ENCODE results near the gene SANBR.
A peak's percentile ranks its signal among the peaks of the same experiment; 100 is the strongest.

Gene SANBR

DNA sequence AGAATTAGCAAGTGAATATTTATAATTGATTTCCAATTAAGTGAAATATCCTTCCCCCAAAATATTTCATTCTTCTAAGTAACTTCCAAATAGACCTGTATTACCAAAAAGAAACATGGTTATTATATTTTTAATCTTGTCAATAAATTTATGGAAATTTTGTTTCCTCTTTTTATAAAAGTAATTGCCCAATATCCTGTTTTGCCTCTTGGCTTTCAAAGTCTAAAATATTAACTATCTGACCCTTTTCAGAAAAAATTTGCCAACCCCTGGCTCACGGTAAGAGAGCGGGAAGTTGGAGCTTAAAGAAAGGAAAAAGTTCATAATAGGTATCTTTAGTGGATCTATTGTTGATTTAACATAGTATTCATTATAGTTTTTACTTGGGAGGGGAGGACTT lies 20.4 kb upstream of the SANBR start:
- TF ChIP-seq, protein P1, sequence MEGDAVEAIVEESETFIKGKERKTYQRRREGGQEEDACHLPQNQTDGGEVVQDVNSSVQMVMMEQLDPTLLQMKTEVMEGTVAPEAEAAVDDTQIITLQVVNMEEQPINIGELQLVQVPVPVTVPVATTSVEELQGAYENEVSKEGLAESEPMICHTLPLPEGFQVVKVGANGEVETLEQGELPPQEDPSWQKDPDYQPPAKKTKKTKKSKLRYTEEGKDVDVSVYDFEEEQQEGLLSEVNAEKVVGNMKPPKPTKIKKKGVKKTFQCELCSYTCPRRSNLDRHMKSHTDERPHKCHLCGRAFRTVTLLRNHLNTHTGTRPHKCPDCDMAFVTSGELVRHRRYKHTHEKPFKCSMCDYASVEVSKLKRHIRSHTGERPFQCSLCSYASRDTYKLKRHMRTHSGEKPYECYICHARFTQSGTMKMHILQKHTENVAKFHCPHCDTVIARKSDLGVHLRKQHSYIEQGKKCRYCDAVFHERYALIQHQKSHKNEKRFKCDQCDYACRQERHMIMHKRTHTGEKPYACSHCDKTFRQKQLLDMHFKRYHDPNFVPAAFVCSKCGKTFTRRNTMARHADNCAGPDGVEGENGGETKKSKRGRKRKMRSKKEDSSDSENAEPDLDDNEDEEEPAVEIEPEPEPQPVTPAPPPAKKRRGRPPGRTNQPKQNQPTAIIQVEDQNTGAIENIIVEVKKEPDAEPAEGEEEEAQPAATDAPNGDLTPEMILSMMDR (IDR thresholded peaks at IDR 0.05; ENCODE audit: low read depth, low read length): no peak
- no peak overlapping the region for H3K4me3 ChIP-seq (replicated peaks in 1 of 2; ENCODE audit: low read depth in 2 of 2, low read length in 2 of 2)
- no peak for DNase-seq (ENCODE audit: low read depth in 2 of 2)

DNA sequence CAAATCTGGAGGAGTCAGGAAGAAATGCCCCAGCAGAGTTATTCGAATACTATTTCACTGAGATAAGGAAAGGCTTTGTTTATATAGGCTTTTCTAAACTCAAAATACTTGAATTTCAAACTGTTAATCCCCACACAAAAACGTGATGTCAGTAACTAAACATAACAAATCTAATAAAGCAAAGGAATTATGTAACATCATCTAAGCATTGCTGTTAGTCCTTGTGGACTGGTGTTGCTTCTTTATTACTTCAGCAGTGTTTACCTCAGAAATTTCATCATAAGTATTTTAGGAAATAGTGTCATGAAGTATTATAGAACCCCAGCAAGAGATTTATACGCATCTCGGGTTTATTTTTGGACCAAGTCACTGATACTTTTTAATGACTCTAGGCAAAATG lies 19.7 kb upstream of the SANBR start:
- TF ChIP-seq, protein P1 (IDR thresholded peaks at IDR 0.05; ENCODE audit: low read depth, low read length): no peak
- no peak overlapping the region for H3K4me3 ChIP-seq (replicated peaks in 1 of 2; ENCODE audit: low read depth in 2 of 2, low read length in 2 of 2)
- no peak for DNase-seq (ENCODE audit: low read depth in 2 of 2)

DNA sequence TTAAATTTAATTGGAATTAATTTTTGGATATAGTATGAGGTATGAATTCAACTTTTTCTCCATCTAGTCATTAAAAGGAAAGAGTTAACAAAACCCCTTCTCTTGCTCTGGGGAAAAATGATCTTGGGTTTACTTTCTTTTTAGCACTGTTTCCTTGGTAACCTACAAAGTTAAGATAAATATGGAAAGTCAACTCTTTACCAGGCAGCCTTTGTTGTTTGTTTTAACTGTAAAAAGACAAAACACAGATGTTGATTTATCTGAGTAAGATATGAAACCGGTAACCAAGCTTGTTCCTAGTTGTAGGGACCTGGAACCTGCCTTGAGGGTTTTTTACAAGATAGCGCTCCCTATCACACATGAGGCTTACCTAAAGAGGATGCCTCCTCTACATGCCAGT lies 10.1 kb upstream of the SANBR start:
- peak in 1 of 2 donors; percentile 38 for DNase-seq (ENCODE audit: low read depth in 2 of 2)
- H3K4me3 ChIP-seq (replicated peaks in 1 of 2; ENCODE audit: low read depth in 2 of 2, low read length in 2 of 2): no peak overlapping the region
- TF ChIP-seq, protein P1 (IDR thresholded peaks at IDR 0.05; ENCODE audit: low read depth, low read length): no peak

DNA sequence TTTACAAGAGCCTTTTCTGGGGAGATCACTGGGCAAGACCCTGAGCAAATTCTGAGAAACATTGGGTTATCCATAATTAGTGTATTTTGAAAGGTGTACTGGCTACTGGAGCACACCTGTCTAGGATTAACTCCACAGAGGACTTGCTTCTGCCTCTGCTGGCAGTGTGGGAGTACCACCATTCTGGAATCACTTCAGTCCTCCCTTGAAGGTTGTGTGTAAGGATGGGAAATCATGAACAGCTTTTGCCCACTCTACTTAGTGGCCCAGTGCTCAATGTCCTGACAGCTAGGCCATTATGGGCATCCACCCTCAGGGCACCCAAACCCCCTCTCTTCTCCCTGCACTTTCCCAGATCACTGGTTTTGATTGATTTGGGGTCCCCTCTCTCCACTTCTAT lies 8.1 kb upstream of the SANBR start:
- H3K4me3 ChIP-seq (replicated peaks in 1 of 2; ENCODE audit: low read depth in 2 of 2, low read length in 2 of 2): no peak overlapping the region
- TF ChIP-seq, protein P1 (IDR thresholded peaks at IDR 0.05; ENCODE audit: low read depth, low read length): no peak

DNA sequence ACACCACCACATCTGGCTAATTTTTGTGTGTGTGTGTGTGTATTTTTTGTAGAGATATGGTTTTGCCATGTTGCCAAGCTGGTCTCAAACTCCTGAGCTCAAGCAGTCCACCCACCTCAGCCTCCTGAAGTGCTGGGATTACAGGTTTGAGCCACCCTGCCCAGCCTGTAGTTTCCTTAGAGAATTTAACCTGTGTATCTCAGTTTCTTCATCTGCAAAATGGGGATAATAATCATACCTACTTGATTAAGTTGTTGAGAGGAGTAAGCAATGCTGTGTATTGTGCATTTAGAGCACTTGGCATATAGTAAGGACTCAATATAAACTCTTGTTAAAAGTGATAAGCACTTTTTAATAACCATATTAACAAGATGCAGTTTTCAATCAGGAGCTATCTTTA lies 6.3 kb upstream of the SANBR start:
- TF ChIP-seq, protein P1 (IDR thresholded peaks at IDR 0.05; ENCODE audit: low read depth, low read length): no peak
- H3K4me3 ChIP-seq (replicated peaks in 1 of 2; ENCODE audit: low read depth in 2 of 2, low read length in 2 of 2): no peak overlapping the region
- DNase-seq (ENCODE audit: low read depth in 2 of 2): no peak

More for the DNA sequence above, 8.1 kb upstream of the SANBR start:
- no peak for DNase-seq (ENCODE audit: low read depth in 2 of 2)

DNA sequence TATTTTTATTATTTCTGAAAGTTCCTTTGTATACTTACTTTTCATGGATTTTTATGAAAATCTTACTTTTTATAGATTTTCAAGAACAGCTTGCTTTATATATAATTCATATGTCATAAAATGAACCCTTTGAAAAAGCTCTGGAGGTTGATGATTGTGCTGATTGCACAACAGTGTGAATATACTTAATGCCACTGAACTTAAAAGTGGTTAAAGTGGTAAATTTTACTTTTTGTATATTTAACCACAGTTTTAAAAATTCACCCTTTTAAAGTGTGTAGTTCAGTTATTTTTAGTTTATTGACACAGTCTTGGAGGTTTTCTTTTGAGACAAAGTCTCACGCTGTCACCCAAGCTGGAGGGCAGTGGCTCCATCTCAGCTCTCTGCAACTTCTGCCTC lies 8.4 kb downstream of the SANBR start:
- no peak overlapping the region for H3K4me3 ChIP-seq (replicated peaks in 1 of 2; ENCODE audit: low read depth in 2 of 2, low read length in 2 of 2)
- no peak for DNase-seq (ENCODE audit: low read depth in 2 of 2)
- TF ChIP-seq, protein P1 (IDR thresholded peaks at IDR 0.05; ENCODE audit: low read depth, low read length): no peak

DNA sequence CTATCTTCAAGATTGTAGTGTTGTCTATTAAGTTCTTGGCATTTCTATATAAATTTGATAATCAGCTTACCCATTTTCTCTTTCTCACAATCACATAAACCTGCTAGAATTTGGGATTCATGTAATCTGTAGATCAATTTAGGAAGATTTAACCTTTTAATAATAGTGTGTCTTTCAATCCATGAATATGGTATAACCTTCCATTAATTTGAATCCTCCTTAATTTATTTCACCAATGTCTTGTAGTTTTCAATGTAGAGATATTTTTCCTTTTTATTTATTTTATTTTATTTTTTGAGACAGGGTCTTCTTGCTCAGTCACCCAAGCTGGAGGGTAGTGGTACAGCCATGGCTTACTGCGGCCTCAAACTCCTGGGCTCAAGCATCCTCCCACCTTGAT lies 20.2 kb downstream of the SANBR start:
- no peak for DNase-seq (ENCODE audit: low read depth in 2 of 2)
- H3K4me3 ChIP-seq (replicated peaks in 1 of 2; ENCODE audit: low read depth in 2 of 2, low read length in 2 of 2): no peak overlapping the region
- TF ChIP-seq, protein P1 (IDR thresholded peaks at IDR 0.05; ENCODE audit: low read depth, low read length): no peak

Measured in cardiac fibroblast (primary cell).